ENCODE results near the gene UBASH3B.

DNA sequence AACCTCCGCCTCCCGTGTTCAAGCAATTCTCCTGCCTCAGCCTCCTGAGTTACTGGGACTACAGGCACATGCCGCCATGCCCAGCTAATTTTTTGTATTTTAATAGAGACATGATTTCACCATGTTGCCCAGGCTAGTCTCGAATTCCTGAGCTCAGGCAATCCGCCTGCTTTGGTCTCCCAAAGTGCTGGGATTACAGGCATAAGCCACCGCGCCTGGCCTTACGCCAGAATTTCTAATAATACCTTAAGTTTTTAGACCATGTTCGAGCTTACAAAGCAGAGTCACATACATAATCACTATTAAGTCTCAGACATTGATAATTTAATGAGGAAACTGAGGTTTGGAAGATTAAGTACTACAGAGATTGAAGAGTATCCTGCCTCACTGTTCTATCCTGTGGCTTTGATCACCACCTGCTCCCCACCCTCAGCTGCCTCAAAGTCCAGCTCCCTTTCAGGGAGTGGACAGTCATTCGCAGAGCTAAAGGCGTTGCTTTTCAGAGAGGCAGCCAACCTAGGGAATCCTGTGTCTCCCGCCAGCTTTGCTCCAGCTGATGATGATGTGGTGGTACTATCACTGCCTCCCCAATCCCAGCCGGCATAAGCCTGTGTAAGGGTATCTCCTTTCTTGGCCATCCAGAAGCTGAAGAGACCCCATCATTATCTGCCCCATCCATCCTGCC, 7.7 kb downstream of the UBASH3B start:
- TF ChIP-seq TAF1 (IDR thresholded peaks at IDR 0.05; ENCODE audit: low read depth) (no peak), FOXM1 (IDR thresholded peaks at IDR 0.05; ENCODE audit: borderline replicate concordance, low read depth) (no peak), EP300 (IDR thresholded peaks at IDR 0.05; ENCODE audit: borderline replicate concordance) (no peak)
